Spleen (tissue), 11 donors: ENCODE measurements around the gene PVALEF. TPM values are rescaled to one million over a fixed set of nuclear protein-coding genes. Genes with fewer than 3 reads are reported as not detected.

ENCODE experiments used
- DNase-seq: peaks from one replicate; pipeline ENCODE4 v3.0.0-alpha.2; 2020
- H3K27ac ChIP-seq, 8 donors: fragments of 200-600 bp; sonication (generic) in 7 of 8; 1 replicate in 4 of 8; 2 replicates in 4 of 8; pipeline versions ENCODE4 v1.5.0 to v1.8.0; 2016 to 2021; ENCODE audit warnings: inconsistent platforms in 4 of 8, mild to moderate bottlenecking in 4 of 8, moderate library complexity in 1 of 8
- H3K27me3 ChIP-seq, 7 donors: fragments of 200-600 bp; sonication (generic) in 6 of 7; replicated peaks in 1 of 7; 1 replicate in 4 of 7; 2 replicates in 3 of 7; pipeline versions ENCODE4 v1.5.0 to v1.8.0; 2016 to 2021; ENCODE audit warnings: inconsistent platforms in 3 of 7, mild to moderate bottlenecking in 1 of 7
- H3K36me3 ChIP-seq, 6 donors: fragments of 200-600 bp; sonication (generic) in 5 of 6; 1 replicate in 4 of 6; 2 replicates in 2 of 6; pipeline versions ENCODE4 v1.5.0 to v1.8.0; 2016 to 2021; ENCODE audit warnings: inconsistent platforms in 2 of 6
- H3K4me1 ChIP-seq, 6 donors: fragments of 200-600 bp; sonication (generic) in 5 of 6; 1 replicate in 3 of 6; 2 replicates in 3 of 6; pipeline versions ENCODE4 v1.5.0 to v1.8.0; 2016 to 2021; ENCODE audit warnings: inconsistent platforms in 3 of 6
- H3K4me3 ChIP-seq, 8 donors: fragments of 200-600 bp; sonication (generic) in 7 of 8; 1 replicate in 4 of 8; 2 replicates in 4 of 8; pipeline versions ENCODE4 v1.5.0 to v1.8.0; 2016 to 2021; ENCODE audit warnings: inconsistent platforms in 4 of 8, mild to moderate bottlenecking in 4 of 8, moderate library complexity in 2 of 8
- H3K9me3 ChIP-seq, 8 donors: fragments of 200-600 bp; sonication (generic) in 7 of 8; 1 replicate in 4 of 8; 2 replicates in 4 of 8; pipeline versions ENCODE4 v1.5.0 to v1.8.0; 2016 to 2021; ENCODE audit warnings: inconsistent platforms in 4 of 8
- CTCF ChIP-seq, 11 experiments: fragments of 200-600 bp in 7 of 11; fragments of 450-650 bp in 4 of 11; sonication (generic) in 4 of 11; IDR thresholded peaks in 8 of 11; conservative IDR thresholded peaks in 3 of 11; 1 replicate in 7 of 11; 2 replicates in 4 of 11; pipeline versions ENCODE4 v1.4.0 to v1.8.0; 2016 to 2021; ENCODE audit warnings: antibody characterized with exemption in 11 of 11, inconsistent platforms in 4 of 11, mild to moderate bottlenecking in 1 of 11
- POLR2A ChIP-seq, 3 donors: fragments of 450-650 bp; IDR thresholded peaks; one replicate each; pipeline ENCODE4 v1.5.1; 2017; ENCODE audit warnings: antibody characterized with exemption in 3 of 3, mild to moderate bottlenecking in 1 of 3
- POLR2AphosphoS5 ChIP-seq, 3 donors: sonication (generic); formaldehyde crosslinking; IDR thresholded peaks; one replicate each; pipeline ENCODE4 v1.5.1; 2017; ENCODE audit warnings: antibody characterized with exemption in 3 of 3
- WGBS, 5 donors: extraction: QIAGEN DNeasy Blood & Tissue Kit in 3 of 5; methylation state at CpG; one replicate each; pipeline versions ENCODE4 v1.1.5 to v1.1.7; 2013 to 2018; 5-methylcytosine and 5-hydroxymethylcytosine counted together
- intact Hi-C: fragments of 100-400 bp; cut with DNase I; formaldehyde crosslinking; loops from one replicate; pipeline ENCODE4 v1.15.0; 2023; ENCODE audit warnings: low total_unique reads
- polyA plus RNA-seq, 3 donors: library from polyadenylated mRNA; stranded (reverse); fragments of 200-250 nt; gene quantifications; one replicate each; pipeline ENCODE4 v1.2.1, GENCODE V29; 2013
- total RNA-seq, 7 donors: library from RNA; depleted of rRNA in 3 of 7; stranded (reverse); fragments of >200 nt in 3 of 7; fragmentation: NEBNext Ultra II Directional in 4 of 7; extraction: Animal tissue kit (Norgen Biotek cat#: 25700) in 4 of 7; gene quantifications; one replicate each; pipeline versions ENCODE4 v1.1.0 to v1.2.1, GENCODE V29; 2016 to 2021
- donor health status: healthy with polysubstance abuse.
- donor health status: DM: no; HTN: no; CAD: no; lungs with moderate emphysema.
- donor health status: DM: no; HTN: no; CAD: no.
- donor health status: Bipolar disorder and iron deficiency.
- donor health status: healthy.
- donor health status: DM: no; HTN: no; CAD: no.
- donor health status: DM: yes; HTN: yes; CAD: no.

Gene PVALEF
- total and polyA plus RNA-seq, 10 donors: not detected

- peaks cover 0 to 28% (median 19%) of the 10 kb centered on the region in 7 donors for H3K27me3 ChIP-seq
- H3K4me3 ChIP-seq: no peak overlapping the region
- H3K27ac ChIP-seq: no peak overlapping the region
- H3K36me3 ChIP-seq: no peaks in the 10 kb centered on the region
- DNase-seq: no peak
- intact Hi-C loops: no loop called here
- 77 to 100% (median 97%) methylated on average over 3 of the region's 3 CpGs for WGBS, 5 donors
- peaks cover 4 to 24% (median 10%) of the 10 kb centered on the region in 6 donors for H3K4me1 ChIP-seq
- peaks cover 0 to under 1% (median 0%) of the 10 kb centered on the region in 8 donors for H3K9me3 ChIP-seq
- no peak for TF ChIP-seq POLR2A (IDR thresholded peaks at IDR 0.05)
- no peak for TF ChIP-seq CTCF (IDR thresholded peaks at IDR 0.05 in 8 of 11, conservative IDR thresholded peaks at IDR 0.05 in 3 of 11)
- TF ChIP-seq POLR2AphosphoS5 (IDR thresholded peaks at IDR 0.05): no peak
Observed at GRCh38 chr17:81169870-81170309, 4.6 kb downstream of the PVALEF start.

- Histone ChIP-seq H3K9me3 (peaks cover 0 to 10% (median 3%) of the 10 kb centered on the region in 8 donors), H3K27ac (no peak overlapping the region), H3K4me1 (peaks cover 0 to 14% (median 2%) of the 10 kb centered on the region in 6 donors), H3K4me3 (no peak overlapping the region), H3K36me3 (no peaks in the 10 kb centered on the region), H3K27me3 (peaks cover 0 to 18% (median 10%) of the 10 kb centered on the region in 7 donors)
- no peak for TF ChIP-seq POLR2AphosphoS5 (IDR thresholded peaks at IDR 0.05)
- no peak for TF ChIP-seq CTCF (IDR thresholded peaks at IDR 0.05 in 8 of 11, conservative IDR thresholded peaks at IDR 0.05 in 3 of 11)
- TF ChIP-seq POLR2A (IDR thresholded peaks at IDR 0.05): no peak
- no peak for DNase-seq
- intact Hi-C loops: no loop called here
- 90 to 94% (median 92%) methylated on average over 14 to 15 of the region's 15 CpGs for WGBS, 5 donors
Observed at GRCh38 chr17:81170727-81171494, 5.6 kb downstream of the PVALEF start.

- intact Hi-C loops: no loop called here
- no peak for DNase-seq
- TF ChIP-seq POLR2AphosphoS5 (IDR thresholded peaks at IDR 0.05) (peak in 2 of 3 donors; percentile 39 to 50), CTCF (IDR thresholded peaks at IDR 0.05 in 8 of 11, conservative IDR thresholded peaks at IDR 0.05 in 3 of 11) (no peak)
- H3K27me3 ChIP-seq: peaks cover 0 to 9% (median 4%) of the 10 kb centered on the region in 7 donors
- 54 to 67% (median 65%) methylated on average over 8 of the region's 8 CpGs for WGBS, 5 donors
- H3K27ac ChIP-seq: no peak overlapping the region
- no peaks in the 10 kb centered on the region for H3K36me3 ChIP-seq
- H3K4me3 ChIP-seq: no peak overlapping the region
- peaks cover 0 to 10% (median 0%) of the 10 kb centered on the region in 6 donors for H3K4me1 ChIP-seq
- peaks cover 0 to 10% (median 3%) of the 10 kb centered on the region in 8 donors for H3K9me3 ChIP-seq
Observed at GRCh38 chr17:81171941-81172340, 6.6 kb downstream of the PVALEF start.

GRCh38 chr17:81173052-81173761 lies 7.9 kb downstream of the PVALEF start:
- TF ChIP-seq POLR2AphosphoS5 (IDR thresholded peaks at IDR 0.05) (no peak), CTCF (IDR thresholded peaks at IDR 0.05 in 8 of 11, conservative IDR thresholded peaks at IDR 0.05 in 3 of 11) (no peak), POLR2A (IDR thresholded peaks at IDR 0.05) (no peak)
- Histone ChIP-seq H3K27ac (no peak overlapping the region), H3K27me3 (no peaks in the 10 kb centered on the region), H3K36me3 (no peaks in the 10 kb centered on the region), H3K9me3 (peaks cover 0 to 10% (median 3%) of the 10 kb centered on the region in 8 donors), H3K4me1 (peaks cover 0 to 10% (median 0%) of the 10 kb centered on the region in 6 donors), H3K4me3 (no peak overlapping the region)
- 81 to 94% (median 90%) methylated on average over 10 to 11 of the region's 11 CpGs for WGBS, 5 donors
- intact Hi-C loops: no loop called here
- no peak for DNase-seq
